SU-DHL-6 (cell line): ENCODE results near the gene ACTL7A.

Experiments
- H2AFZ ChIP-seq: fragments of 200-600 bp; sonication (generic); 2 replicates; pipeline ENCODE4 v1.6.1; 2014; ENCODE audit warnings: low read depth, mild to moderate bottlenecking, moderate library complexity, mixed read lengths, antibody characterized with exemption, low read length; ENCODE audit not compliant: severe bottlenecking
- H3F3A ChIP-seq: fragments of 200-600 bp; shearing (Covaris generic); 2 replicates; pipeline ENCODE4 v1.6.0; 2016; ENCODE audit warnings: antibody characterized with exemption, mild to moderate bottlenecking; ENCODE audit not compliant: insufficient read depth
- H3K27ac ChIP-seq: fragments of 200-600 bp; sonication (generic); 2 replicates; pipeline ENCODE4 v1.5.1; 2016; ENCODE audit warnings: low read depth, mild to moderate bottlenecking, low read length, moderate library complexity, mixed read lengths
- H3K27me3 ChIP-seq: fragments of 200-600 bp; sonication (generic), shearing (Covaris generic); 2 replicates; pipeline ENCODE4 v1.6.0; 2014; ENCODE audit warnings: mild to moderate bottlenecking, low read length
- H3K36me3 ChIP-seq: fragments of 200-600 bp; sonication (generic); 2 replicates; pipeline ENCODE4 v1.6.1; 2014; ENCODE audit warnings: mild to moderate bottlenecking, low read length, mixed read lengths
- H3K4me2 ChIP-seq: fragments of 300-600, 200-600 bp; shearing (Covaris generic), sonication (generic); 2 replicates; pipeline ENCODE4 v1.6.0; 2014; ENCODE audit warnings: low read length, low read depth, mild to moderate bottlenecking; ENCODE audit not compliant: poor library complexity, severe bottlenecking
- H3K4me3 ChIP-seq: fragments of 200-600 bp; sonication (generic); 2 replicates; pipeline ENCODE4 v1.5.1; 2014; ENCODE audit warnings: antibody characterized with exemption, low read length, mild to moderate bottlenecking, mixed read lengths; ENCODE audit not compliant: insufficient read depth, poor library complexity, severe bottlenecking
- H3K79me2 ChIP-seq: fragments of 200-600 bp; sonication (generic); 2 replicates; pipeline ENCODE4 v1.6.1; 2014; ENCODE audit warnings: mild to moderate bottlenecking, low read length, moderate library complexity; ENCODE audit not compliant: insufficient read depth
- H3K9ac ChIP-seq: fragments of 200-600 bp; sonication (generic); 2 replicates; pipeline ENCODE4 v1.7.0; 2014; ENCODE audit warnings: mild to moderate bottlenecking, low read length
- H3K9me2 ChIP-seq: fragments of 200-600 bp; sonication (generic); replicated peaks from 2 replicates; pipeline ENCODE4 v1.6.1; 2014; ENCODE audit warnings: low read length; ENCODE audit not compliant: insufficient read depth
- H3K9me3 ChIP-seq: fragments of 200-600 bp; sonication (generic); 2 replicates; pipeline ENCODE4 v1.6.1; 2014; ENCODE audit warnings: low read length, mixed read lengths; ENCODE audit not compliant: insufficient read depth
- H4K20me1 ChIP-seq: fragments of 200-600 bp; sonication (generic); 2 replicates; pipeline ENCODE4 v1.6.1; 2014; ENCODE audit warnings: low read depth, mild to moderate bottlenecking, antibody characterized with exemption, low read length, moderate library complexity, mixed read lengths
- EZH2phosphoT487 ChIP-seq: fragments of 200-600 bp; sonication (generic), shearing (Covaris generic); conservative IDR thresholded peaks from 2 replicates; pipeline ENCODE4 v1.6.1; 2018; ENCODE audit warnings: mild to moderate bottlenecking, antibody characterized with exemption, low read length, moderate library complexity, mixed read lengths
- TF ChIP-seq, protein P1 (sequence below): fragments of 200-600 bp; sonication (generic); IDR thresholded peaks from one replicate; pipeline ENCODE4 v1.5.1; 2017; ENCODE audit warnings: antibody characterized with exemption, mild to moderate bottlenecking, low read length, moderate library complexity; ENCODE audit not compliant: insufficient read depth, poor library complexity, severe bottlenecking

ACTL7A gene

DNA sequence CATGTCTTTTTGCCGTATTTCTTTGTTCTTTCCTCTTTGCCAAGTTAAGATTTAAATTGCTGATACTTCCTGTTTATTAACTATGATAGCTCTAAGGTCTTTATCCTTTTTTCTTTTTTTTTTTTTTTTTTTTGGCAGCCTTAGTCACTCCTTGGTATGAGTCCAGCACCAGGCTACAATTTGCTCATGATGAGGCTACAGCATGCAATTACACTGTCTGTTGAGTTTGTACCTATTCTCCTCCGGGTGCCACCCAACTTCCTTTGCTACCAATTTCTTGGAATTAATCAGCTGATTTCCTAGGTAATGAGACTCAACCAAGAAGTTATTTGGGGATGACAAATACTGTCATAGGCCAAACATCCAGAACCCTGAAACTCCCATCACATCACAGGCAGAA is 31.8 kb upstream of the ACTL7A start:
- Histone ChIP-seq H2AFZ (no peak overlapping the region), H3K27ac (no peak overlapping the region), H3K27me3 (no peaks in the 10 kb centered on the region), H3F3A (no peaks in the 10 kb centered on the region), H3K79me2 (no peaks in the 10 kb centered on the region), H3K9me2 (no peaks in the 10 kb centered on the region), H3K36me3 (no peaks in the 10 kb centered on the region), H3K9me3 (no peaks in the 10 kb centered on the region), H3K9ac (no peak overlapping the region), H3K4me2 (no peak overlapping the region), H4K20me1 (no peaks in the 10 kb centered on the region), H3K4me3 (no peak overlapping the region)
- TF ChIP-seq, protein P1, sequence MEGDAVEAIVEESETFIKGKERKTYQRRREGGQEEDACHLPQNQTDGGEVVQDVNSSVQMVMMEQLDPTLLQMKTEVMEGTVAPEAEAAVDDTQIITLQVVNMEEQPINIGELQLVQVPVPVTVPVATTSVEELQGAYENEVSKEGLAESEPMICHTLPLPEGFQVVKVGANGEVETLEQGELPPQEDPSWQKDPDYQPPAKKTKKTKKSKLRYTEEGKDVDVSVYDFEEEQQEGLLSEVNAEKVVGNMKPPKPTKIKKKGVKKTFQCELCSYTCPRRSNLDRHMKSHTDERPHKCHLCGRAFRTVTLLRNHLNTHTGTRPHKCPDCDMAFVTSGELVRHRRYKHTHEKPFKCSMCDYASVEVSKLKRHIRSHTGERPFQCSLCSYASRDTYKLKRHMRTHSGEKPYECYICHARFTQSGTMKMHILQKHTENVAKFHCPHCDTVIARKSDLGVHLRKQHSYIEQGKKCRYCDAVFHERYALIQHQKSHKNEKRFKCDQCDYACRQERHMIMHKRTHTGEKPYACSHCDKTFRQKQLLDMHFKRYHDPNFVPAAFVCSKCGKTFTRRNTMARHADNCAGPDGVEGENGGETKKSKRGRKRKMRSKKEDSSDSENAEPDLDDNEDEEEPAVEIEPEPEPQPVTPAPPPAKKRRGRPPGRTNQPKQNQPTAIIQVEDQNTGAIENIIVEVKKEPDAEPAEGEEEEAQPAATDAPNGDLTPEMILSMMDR = no peak
- TF ChIP-seq EZH2phosphoT487 = no peak

DNA sequence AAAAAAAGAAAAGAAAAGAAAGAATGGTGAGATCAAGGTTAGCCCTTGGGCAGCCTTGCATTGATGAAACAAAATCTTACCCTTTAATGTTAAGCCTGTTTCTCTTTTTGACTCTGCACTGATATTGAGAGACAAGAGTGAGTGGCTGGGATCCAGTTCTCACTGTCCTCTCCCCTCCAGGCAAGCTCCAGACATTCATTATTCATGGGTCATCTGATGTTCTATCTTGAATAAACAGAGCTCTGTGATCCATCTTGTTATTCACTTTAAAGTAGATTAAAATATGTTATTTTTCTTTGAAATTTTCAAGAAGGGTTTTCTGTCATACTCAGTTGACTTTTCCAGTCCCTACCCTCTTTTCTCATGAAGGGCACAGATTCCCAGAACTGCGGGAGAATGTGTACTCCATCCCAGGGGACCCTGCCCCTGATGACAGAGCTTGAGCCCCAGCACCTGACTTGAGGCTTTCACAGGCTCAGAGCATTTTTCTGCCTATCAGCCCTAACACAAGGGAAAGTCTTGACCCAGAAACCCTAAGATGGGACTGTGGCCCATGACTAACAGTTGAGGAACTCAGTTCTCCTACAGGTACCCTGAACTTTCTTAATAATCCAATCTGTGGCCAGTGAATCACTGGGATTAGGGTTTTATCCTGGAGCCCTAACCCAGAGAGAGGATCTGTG is 30.4 kb upstream of the ACTL7A start:
- Histone ChIP-seq H3K27ac (no peak overlapping the region), H3K4me3 (no peak overlapping the region), H3K9ac (no peak overlapping the region), H3K9me3 (no peaks in the 10 kb centered on the region), H4K20me1 (no peaks in the 10 kb centered on the region), H3K36me3 (no peaks in the 10 kb centered on the region), H2AFZ (no peak overlapping the region), H3K9me2 (no peaks in the 10 kb centered on the region), H3K27me3 (no peaks in the 10 kb centered on the region), H3K79me2 (no peaks in the 10 kb centered on the region), H3F3A (no peaks in the 10 kb centered on the region), H3K4me2 (no peak overlapping the region)
- TF ChIP-seq EZH2phosphoT487 = no peak
- TF ChIP-seq, protein P1 = no peak

DNA sequence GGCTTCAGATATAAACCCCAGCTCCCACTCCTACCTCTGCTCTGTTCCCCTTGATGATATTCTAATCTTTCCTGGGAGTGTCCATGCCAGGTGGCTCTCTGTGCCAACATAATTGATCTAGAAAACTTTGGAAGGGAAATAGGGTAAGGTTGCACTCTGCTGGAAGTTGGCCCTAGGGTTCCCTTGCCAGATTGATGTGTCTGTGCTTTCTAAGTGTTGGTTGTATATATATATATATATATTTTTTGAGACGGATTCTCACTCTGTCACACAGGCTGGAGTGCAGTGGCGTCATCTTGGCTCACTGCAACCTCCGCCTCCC is 29.9 kb upstream of the ACTL7A start:
- Histone ChIP-seq H3K27me3 (no peaks in the 10 kb centered on the region), H3K36me3 (no peaks in the 10 kb centered on the region), H3K9me3 (no peaks in the 10 kb centered on the region), H3F3A (no peaks in the 10 kb centered on the region), H2AFZ (no peak overlapping the region), H3K79me2 (no peaks in the 10 kb centered on the region), H3K27ac (no peak overlapping the region), H3K9me2 (no peaks in the 10 kb centered on the region), H3K4me2 (no peak overlapping the region), H3K4me3 (no peak overlapping the region), H4K20me1 (no peaks in the 10 kb centered on the region), H3K9ac (no peak overlapping the region)
- TF ChIP-seq EZH2phosphoT487 = no peak
- TF ChIP-seq, protein P1 = no peak
